Measurements from ENCODE around the gene EDIL3.
A peak's percentile ranks its signal among the peaks of the same experiment; 100 is the strongest.

EDIL3 gene

DNA sequence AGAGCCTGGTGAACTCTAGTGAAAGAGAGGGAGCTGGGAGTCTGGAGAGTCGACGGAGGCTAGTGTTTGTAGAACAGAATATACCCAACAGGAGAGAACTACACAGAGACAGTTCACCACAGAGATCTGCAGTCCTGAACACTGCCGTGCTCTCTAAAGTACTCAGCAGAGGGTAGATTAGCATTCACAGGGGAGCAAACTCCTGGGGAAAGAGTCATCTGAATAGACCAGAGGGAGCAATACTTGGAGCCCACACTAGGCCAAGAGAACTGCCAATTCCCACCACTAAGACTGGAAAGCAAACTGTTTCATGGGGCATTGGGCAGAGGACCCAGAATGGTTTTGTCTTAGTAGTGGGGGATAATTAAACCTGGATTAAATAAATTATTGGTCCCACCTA lies 235.6 kb downstream of the EDIL3 start:
- no peak for DNase-seq

DNA sequence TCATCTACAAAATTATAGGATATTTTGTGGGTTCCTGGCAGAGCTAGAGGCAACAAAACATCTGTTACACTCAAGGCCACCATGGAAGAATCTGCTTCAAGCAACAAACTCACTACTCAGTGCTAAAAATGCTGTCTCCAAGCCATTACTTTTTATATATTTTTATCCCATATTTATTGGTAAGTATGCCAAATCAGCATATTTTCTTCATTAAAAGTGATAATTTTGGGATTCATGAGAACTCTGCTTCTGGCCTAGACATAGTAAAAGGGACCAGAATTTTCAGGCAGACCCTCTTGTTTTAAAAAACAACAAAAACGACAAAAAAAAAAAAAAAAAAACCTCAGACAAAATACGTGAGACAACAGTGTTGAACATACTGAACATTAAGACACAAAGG lies 236.0 kb downstream of the EDIL3 start:
- no peak for DNase-seq

- no peak for DNase-seq
These were observed 247.1 kb downstream of the EDIL3 start for GRCh38 chr5:84137541-84137940.

GRCh38 chr5:84131372-84131771 lies 253.3 kb downstream of the EDIL3 start:
- DNase-seq, result no peak

DNA sequence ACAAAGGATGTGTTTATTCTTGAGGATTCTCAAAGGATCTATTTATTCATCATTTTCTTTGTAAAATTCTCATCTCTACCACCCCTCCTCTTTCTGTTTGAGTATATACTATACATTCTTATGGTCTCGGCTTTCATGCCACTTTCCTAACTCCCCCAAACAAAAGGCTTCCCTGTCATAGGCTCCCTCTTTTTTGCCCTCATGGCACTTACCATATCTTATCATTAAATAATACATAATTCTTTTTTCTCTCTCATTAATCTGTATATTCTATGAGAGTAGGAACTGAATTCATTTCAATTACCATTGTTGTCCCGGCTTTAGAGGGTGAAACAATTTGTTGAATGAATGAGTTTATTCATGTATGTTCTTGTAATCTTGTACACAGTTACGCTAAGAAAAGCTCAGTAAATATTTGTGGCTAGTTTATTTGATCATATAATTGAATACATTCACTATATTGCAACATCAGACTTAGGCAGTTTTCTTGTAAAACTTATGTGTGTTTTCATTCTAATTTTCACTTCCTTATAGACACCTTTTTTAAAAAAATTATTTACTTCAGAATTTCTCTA lies 254.6 kb downstream of the EDIL3 start:
- DNase-seq, result no peak

- DNase-seq, result no peak
These were observed 259.5 kb downstream of the EDIL3 start for GRCh38 chr5:84125216-84125615.

- DNase-seq, result no peak
These were observed 265.4 kb downstream of the EDIL3 start for GRCh38 chr5:84119252-84119651.

DNA sequence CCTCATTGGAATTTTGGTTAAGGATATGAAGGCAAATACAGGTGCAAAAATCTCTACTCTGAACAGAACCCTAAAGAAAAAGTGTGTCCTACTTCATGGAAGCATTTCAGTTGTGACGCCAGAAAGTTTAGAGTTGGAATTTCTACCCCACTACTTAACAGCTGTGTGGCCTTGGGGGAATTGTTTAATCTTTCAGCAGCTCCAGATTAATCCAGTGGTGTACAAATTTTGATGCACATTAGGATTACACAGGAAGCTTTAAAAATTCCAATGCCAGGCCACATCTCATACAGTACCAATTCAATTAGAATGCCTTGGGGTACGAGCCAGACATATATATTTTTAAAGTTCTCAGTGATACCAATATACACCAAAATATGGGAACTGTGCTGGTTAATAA lies 266.1 kb downstream of the EDIL3 start:
- DNase-seq, result no peak

DNA sequence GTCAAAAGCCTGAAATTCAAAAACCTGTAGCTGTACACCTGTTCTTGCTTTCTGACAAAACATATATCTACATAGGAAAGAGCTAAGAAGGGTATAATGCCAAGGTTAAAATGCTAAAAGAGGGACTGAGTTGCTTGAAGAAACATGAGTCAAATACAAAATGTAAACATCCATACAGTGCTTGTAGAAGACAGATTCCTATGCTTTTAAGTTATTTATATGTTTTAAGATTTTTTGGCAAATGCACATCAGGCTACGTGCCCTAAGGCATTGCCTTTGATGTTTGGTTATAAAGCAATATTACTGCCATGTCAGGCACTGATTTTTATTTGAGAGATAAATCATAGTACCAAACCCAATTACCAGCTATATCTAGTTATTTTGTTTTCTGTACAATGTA lies 269.0 kb downstream of the EDIL3 start:
- DNase-seq, result no peak

- peak in 1 of 2 experiments; percentile 36 for DNase-seq
These were observed 271.2 kb downstream of the EDIL3 start for GRCh38 chr5:84113246-84114105.

DNA sequence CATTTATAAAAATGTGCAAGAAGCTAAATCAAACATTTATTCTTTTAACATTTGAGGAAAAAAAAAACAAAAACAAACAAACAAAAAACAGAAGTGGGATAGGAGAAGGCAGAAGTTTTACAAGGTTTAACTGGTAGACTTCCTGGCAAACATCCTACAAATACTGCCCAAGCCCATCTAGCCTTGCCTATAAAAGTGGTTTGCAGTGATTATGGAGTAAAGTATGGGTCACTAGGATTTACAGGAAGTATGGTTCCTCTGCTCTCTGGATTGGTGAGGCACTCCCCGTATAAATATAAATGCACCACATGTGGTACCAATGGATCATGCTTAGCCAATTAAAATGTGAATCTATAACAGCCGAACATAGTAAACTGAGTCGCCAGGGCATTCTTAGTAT lies 291.9 kb downstream of the EDIL3 start:
- no peak for DNase-seq

GRCh38 chr5:84091127-84091799 lies 293.4 kb downstream of the EDIL3 start:
- no peak for DNase-seq

DNA sequence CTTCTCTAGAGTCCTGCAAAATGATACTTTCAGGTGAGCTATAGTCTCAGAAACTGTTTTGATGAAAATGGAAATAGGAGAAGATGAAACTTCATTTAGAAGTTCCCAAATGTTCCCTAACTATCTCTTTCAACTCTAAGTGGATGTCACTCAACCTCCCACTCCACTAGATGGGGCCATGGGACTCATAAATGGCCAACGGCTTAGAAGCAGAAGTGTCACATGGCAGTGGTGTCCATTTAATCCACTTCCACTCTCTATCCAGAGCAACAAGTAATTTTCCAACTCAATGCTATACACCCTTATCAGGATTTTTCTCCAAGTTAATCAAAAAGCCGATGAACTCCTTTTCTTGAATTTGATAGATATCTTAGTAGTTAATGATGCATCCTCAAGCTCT lies 295.7 kb downstream of the EDIL3 start:
- no peak for DNase-seq

DNA sequence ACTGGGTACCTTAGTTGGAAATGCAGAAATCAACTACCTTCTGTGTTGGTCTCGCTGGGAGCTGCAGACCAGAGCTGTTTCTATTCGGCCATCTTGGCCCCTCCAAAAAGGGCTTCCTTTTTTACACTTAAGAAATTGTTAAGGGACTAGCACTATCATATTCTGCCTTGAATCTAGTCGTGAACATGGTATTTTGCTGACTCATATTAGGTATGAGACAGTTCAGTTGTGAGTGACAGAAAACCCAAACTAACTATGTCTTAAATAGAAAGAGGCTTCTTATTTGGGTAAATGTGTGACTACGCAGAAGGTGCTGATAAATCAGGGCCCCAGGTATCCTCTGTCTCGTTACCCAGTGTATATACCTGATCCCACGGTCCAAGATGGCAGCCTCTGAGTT lies 298.2 kb downstream of the EDIL3 start:
- no peak for DNase-seq

DNA sequence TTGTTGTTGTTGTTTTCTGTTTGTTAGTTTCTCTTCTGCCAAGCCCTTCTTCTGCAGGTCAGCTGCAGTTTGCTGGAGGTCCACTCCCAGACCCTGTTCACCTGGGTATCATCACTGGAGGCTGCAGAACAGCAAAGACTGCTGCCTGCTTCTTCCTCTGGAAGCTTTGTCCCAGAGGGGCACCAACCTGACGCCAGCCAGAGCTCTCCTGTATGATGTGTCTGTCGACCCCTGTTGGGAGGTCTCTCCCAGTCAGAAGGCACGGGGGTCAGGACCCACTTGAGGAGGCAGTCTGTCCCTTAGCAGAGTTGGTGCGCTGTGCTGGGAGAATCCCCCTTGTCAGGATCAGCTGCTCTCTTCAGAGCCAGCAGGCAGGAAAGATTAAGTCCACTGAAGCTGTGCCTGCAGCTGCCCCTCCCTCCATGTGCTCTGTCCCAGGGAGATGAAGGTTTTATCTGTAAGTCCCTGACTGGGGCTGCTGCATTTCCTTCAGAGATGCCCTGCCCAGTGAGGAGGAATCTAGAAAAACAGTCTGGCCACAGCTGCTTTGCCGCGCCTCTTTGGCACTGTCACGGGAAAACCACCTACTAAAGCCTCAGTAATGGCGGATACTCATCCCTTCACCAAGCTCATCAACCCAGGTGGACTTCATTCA lies 299.2 kb downstream of the EDIL3 start:
- no peak for DNase-seq

GRCh38 chr5:84080908-84081307 lies 303.8 kb downstream of the EDIL3 start:
- no peak for DNase-seq

DNA sequence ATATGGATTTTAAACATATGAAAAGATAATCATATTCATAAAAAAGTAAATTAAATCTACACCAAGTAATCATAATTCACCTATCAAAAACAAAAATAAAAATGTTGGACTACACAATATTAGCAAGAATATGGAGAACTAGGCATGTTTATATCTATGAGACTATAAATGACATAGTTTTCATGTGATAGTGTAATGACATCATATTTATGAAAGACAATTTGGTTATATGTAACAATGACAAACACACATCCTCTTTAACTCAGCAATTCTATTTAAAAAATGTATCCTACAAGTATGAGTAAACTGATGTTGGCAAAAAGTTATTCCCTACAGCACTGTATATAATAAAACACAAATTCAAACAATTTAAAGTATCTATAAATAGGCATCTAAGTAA lies 312.3 kb downstream of the EDIL3 start:
- no peak for DNase-seq

DNA sequence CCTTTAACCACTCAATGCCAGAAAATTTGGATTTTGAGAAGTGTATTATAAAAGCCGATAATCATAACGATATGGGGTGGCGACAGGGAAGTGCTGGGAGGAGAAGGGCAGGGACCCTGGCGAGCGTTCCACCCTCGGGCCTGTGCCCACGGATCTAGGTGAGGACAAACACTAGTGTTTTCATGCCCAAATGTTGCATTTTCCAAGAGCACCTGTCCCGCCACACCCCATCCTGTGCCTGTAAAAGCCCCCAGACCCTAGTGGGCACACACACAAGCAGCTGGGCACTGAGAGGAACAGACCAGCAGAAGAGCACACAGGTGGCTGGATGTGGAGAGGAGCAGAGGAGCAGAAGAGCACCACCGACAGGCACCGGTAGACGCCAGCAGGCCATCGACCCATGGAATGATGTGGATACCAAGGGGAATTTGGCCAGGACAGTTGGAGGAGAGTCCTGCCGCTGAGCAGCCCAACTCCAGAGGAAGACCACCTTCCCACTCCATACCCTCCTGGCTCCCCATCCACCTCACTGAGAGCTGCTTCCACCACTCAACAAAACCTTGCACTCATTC lies 315.0 kb downstream of the EDIL3 start:
- no peak for DNase-seq

GRCh38 chr5:84063041-84063440 lies 321.6 kb downstream of the EDIL3 start:
- DNase-seq, result no peak

DNA sequence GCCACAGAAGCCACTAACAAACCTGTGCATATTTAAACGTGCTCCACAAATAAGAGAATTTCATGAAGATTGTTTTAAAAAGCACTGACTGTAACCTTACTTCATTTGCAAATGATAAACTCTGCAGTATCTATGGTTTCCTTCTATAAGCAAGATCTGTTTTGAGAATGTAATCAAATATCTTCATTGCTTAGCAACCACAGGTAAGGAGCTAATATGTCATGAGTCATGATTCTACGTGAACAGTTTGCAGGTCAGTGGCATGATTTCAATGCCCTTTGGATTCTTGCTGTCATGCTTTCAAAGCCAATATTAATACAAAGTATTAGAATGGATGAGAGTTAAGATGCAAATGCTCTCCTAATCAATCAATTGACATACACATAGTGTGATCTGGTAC lies 325.0 kb downstream of the EDIL3 start:
- DNase-seq, result no peak

DNA sequence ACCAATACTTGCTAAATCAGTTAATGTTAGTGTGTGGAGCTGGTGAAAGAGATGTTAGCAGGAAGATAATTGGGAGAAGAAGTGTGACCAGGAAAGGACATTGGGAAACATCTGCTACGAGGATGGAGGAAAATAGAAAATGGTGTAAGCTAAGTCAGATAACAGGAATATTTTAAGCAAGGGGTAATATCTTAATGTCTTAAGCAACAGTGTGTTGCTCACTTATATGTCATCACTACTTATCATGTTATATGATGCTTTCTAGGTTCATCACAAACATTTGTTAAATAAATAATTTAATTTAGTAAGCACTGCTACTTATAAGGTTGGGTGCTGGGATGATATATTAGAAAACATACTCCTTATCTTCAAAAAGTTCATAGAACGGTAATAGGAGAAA lies 326.1 kb downstream of the EDIL3 start:
- no peak for DNase-seq

- DNase-seq, result no peak
These were observed 327.5 kb downstream of the EDIL3 start for GRCh38 chr5:84057211-84057610.

GRCh38 chr5:84045964-84046363 lies 338.7 kb downstream of the EDIL3 start:
- no peak for DNase-seq

All from NCI-H1930 (cell line).